Ascending aorta (tissue), 2 donors: ENCODE measurements around the gene ZBTB7C. TPM values are rescaled to one million over a fixed set of nuclear protein-coding genes. Genes with fewer than 3 reads are reported as not detected.

Experiments used
- DNase-seq, 2 donors: peaks; one replicate each; pipeline ENCODE4 v3.0.0-alpha.2; 2019; ENCODE audit warnings: low spot score in 2 of 2
- H3K27ac ChIP-seq, 2 donors: fragments of 200-600 bp; sonication (generic); one replicate each; pipeline ENCODE4 v1.5.1; 2016 to 2017; ENCODE audit warnings: mild to moderate bottlenecking in 1 of 2
- H3K27me3 ChIP-seq: fragments of 200-600 bp; sonication (generic); one replicate; pipeline ENCODE4 v1.5.1; 2017
- H3K36me3 ChIP-seq, 2 donors: fragments of 200-600 bp; sonication (generic); one replicate each; pipeline ENCODE4 v1.5.1; 2016
- H3K4me1 ChIP-seq, 2 donors: fragments of 200-600 bp; sonication (generic); one replicate each; pipeline ENCODE4 v1.5.1; 2016 to 2017; ENCODE audit warnings: mild to moderate bottlenecking in 1 of 2
- H3K4me3 ChIP-seq, 2 donors: fragments of 200-600 bp; sonication (generic); one replicate each; pipeline ENCODE4 v1.5.1; 2016 to 2017; ENCODE audit warnings: mild to moderate bottlenecking in 1 of 2
- H3K9me3 ChIP-seq, 2 donors: fragments of 200-600 bp; sonication (generic); one replicate each; pipeline ENCODE4 v1.5.1; 2016
- CTCF ChIP-seq, 3 experiments: fragments of 200-600 bp in 2 of 3; fragments of 450-650 bp in 1 of 3; sonication (generic) in 2 of 3; IDR thresholded peaks; one replicate each; pipeline ENCODE4 v1.5.1; 2016 to 2019; ENCODE audit warnings: antibody characterized with exemption in 3 of 3, mild to moderate bottlenecking in 1 of 3, moderate library complexity in 1 of 3
- intact Hi-C: fragments of 100-400 bp; cut with DNase I; formaldehyde crosslinking; loops from one replicate; pipeline ENCODE4 v1.15.1; 2023
- total RNA-seq: library from RNA; depleted of rRNA; stranded (reverse); fragments of >200 nt; gene quantifications from one replicate; pipeline ENCODE4 v1.1.0, GENCODE V29; 2016

Gene ZBTB7C
- total RNA-seq, 1 donor from 2014 or later: 8.1 TPM

DNA sequence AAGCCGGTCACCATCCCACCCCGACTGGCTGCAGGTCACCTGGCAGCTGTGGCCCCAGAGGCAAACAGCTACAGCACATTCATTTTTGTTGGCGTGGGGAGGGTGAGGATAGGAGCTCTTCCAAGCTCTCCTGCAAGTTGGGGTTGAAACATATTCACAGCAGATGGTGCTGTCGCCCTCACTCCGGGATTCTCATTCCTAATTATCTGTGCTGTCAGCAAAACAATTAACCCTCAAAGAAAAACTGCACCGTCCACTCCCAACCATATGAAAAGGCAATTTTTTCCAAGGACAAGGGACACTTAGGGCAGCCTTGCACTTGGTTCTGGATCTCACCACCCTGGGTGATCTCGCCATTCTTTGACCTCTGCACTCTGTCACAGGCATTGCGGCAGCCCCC is 68.6 kb downstream of the ZBTB7C start:
- H3K27ac ChIP-seq: peak overlapping the region; percentile 81 to 84
- no peaks in the 10 kb centered on the region for H3K27me3 ChIP-seq
- DNase-seq: no peak
- H3K4me1 ChIP-seq: peaks cover 4 to 33% of the 10 kb centered on the region in 2 donors
- H3K36me3 ChIP-seq: no peaks in the 10 kb centered on the region
- H3K9me3 ChIP-seq: no peaks in the 10 kb centered on the region
- peak in 1 of 3 experiments; percentile 7 for TF ChIP-seq CTCF (IDR thresholded peaks at IDR 0.05)
- no peak overlapping the region for H3K4me3 ChIP-seq
- intact Hi-C loops: loop anchor here (5.0 kb wide), 3 partner anchors 67 to 178 kb away; partner anchors contain the start of gene ZBTB7C

GRCh38 chr18:48339692-48340091 is 69.5 kb downstream of the ZBTB7C start:
- intact Hi-C loops: loop anchor here (5.0 kb wide), 4 partner anchors 68 to 312 kb away; partner anchors contain the start of gene ZBTB7C

GRCh38 chr18:48338915-48339314 is 70.3 kb downstream of the ZBTB7C start:
- no peak for TF ChIP-seq CTCF (IDR thresholded peaks at IDR 0.05)
- intact Hi-C loops: loop anchor here (5.0 kb wide), 1 partner anchor 312 kb away; no protein-coding TSS in a partner anchor
- DNase-seq: no peak
- Histone ChIP-seq H3K4me3 (no peak overlapping the region), H3K9me3 (no peaks in the 10 kb centered on the region), H3K36me3 (no peaks in the 10 kb centered on the region), H3K27ac (no peak overlapping the region), H3K4me1 (peaks cover 4 to 33% of the 10 kb centered on the region in 2 donors), H3K27me3 (no peaks in the 10 kb centered on the region)

More at GRCh38 chr18:48339692-48340091, 69.5 kb downstream of the ZBTB7C start:
- Histone ChIP-seq H3K27ac (peak overlapping the region in 1 of 2 donors; percentile 81), H3K27me3 (no peaks in the 10 kb centered on the region), H3K36me3 (no peaks in the 10 kb centered on the region), H3K4me3 (no peak overlapping the region), H3K9me3 (no peaks in the 10 kb centered on the region), H3K4me1 (peaks cover 4 to 33% of the 10 kb centered on the region in 2 donors)
- DNase-seq: no peak
- no peak for TF ChIP-seq CTCF (IDR thresholded peaks at IDR 0.05)

DNA sequence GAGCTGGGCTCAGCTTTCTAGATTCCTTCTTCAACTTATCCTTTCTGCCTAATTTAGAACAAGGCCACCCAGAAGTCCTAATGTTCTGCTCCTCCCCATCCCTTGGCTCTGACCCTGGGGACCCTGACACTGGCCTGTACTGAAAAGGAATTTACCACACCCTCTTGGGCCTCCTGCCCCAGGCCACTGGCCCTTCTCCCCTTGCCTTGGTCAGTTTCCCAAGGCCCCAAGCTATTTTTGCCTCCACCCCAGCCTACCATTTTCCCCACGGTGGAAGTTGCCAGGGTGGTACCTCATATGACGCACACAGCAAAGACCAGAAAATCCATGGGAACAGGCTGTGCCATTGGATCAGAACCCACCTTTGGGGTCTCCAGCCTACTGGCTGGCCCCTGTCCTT is 72.1 kb downstream of the ZBTB7C start:
- Histone ChIP-seq H3K27ac (peak overlapping the region; percentile 10 to 59), H3K4me3 (no peak overlapping the region), H3K9me3 (no peaks in the 10 kb centered on the region), H3K27me3 (no peaks in the 10 kb centered on the region), H3K4me1 (peaks cover 0 to 17% of the 10 kb centered on the region in 2 donors), H3K36me3 (no peaks in the 10 kb centered on the region)
- no peak for TF ChIP-seq CTCF (IDR thresholded peaks at IDR 0.05)
- intact Hi-C loops: loop anchor here (5.0 kb wide), 1 partner anchor 310 kb away; no protein-coding TSS in a partner anchor
- DNase-seq: no peak

DNA sequence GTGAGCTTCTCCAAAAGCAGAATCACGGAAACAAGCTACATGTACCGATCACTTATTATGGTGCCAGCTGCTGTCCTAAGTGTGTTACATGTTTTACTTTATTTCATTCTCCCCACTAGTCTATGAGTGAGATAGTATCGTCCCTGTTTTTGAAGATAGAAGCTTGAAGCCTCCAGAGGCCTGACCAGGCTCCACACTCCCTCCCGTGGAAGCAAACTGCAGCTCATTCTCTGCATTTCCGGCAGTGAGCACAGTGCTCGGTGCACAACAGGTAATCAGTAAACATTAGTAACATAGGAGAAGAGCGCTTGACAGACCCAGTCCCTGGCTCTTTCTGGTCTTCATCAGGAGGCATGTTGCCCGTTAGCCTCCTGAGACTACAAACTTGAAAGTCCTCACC is 72.9 kb downstream of the ZBTB7C start:
- Histone ChIP-seq H3K9me3 (no peaks in the 10 kb centered on the region), H3K27ac (peak overlapping the region in 1 of 2 donors; percentile 59), H3K27me3 (no peaks in the 10 kb centered on the region), H3K4me3 (no peak overlapping the region), H3K4me1 (peaks cover 0 to 10% of the 10 kb centered on the region in 2 donors), H3K36me3 (no peaks in the 10 kb centered on the region)
- intact Hi-C loops: loop anchor here (5.0 kb wide), 1 partner anchor 309 kb away; no protein-coding TSS in a partner anchor
- DNase-seq: no peak
- TF ChIP-seq CTCF (IDR thresholded peaks at IDR 0.05): no peak
